ENCODE measurements around the gene ZNF140.

ZNF140 gene

DNA sequence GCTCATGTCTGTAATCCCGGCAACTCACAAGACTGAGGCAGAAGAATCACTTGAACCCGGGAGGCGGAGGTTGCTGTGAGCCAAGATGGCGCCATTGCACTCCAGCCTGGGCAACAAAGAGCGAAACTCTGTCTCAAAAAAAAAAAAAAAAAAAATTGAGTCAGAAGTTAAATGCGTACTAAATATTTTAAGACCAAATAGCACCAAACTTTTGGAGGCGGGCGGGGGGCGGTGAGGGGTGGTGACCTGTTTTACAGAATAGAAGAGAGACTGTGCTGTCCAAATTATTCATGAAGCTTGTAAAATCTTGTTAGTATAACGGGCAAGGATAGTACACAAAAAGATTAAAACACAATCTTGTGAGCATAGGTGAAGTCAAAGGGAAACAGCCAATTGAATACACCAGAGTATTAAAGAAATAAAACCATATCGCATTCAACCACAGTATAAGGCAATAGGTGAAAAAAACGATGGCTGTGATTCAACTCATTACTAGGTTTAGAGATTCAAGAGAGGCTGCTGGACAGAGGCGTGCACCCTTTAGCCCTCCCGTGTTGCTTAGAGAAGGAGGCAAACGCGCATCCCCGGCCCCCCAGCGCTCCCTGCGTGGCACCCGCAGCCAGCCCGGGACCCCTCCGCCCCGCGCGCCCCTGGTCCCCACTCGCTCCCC is 48.8 kb downstream of the ZNF140 start:
- Histone ChIP-seq H2AFZ (ENCODE audit: low read length) (peak overlapping the region; percentile 63), H3K27ac (ENCODE audit: low read length) (peak overlapping the region; percentile 86; the same call in 1 of the 2 replicates), H3K4me3 (ENCODE audit: low read length) (peak overlapping the region; percentile 65), H3K79me2 (ENCODE audit: low read length) (no peaks in the 10 kb centered on the region), H4K20me1 (ENCODE audit: insufficient read depth, low read length) (no peaks in the 10 kb centered on the region), H3K36me3 (replicated peaks; ENCODE audit: insufficient read depth, low read length) (no peaks in the 10 kb centered on the region), H3K27me3 (replicated peaks; ENCODE audit: insufficient read depth, low read length) (no peaks in the 10 kb centered on the region), H3K9me3 (replicated peaks; ENCODE audit: insufficient read depth, low read length) (no peaks in the 10 kb centered on the region), H3K4me1 (ENCODE audit: low read length) (no peaks in the 10 kb centered on the region), H3F3A (ENCODE audit: insufficient read depth, low read length) (0 out of 2 replicates have a peak, but pooled peaks cover 5% of the 10 kb centered on the region), H3K9me2 (replicated peaks; ENCODE audit: insufficient read depth, low read length) (no peaks in the 10 kb centered on the region), H3K9ac (ENCODE audit: low read length) (peak overlapping the region; percentile 51; the same call in 1 of the 2 replicates), H3K4me2 (ENCODE audit: low read depth, low read length) (peak overlapping the region; percentile 37; the same call in 1 of the 2 replicates)
- TF ChIP-seq EZH2phosphoT487 (IDR thresholded peaks at IDR 0.05; ENCODE audit: low read length), result no peak
- TF ChIP-seq EZH2 (optimal IDR thresholded peaks at IDR 0.05; ENCODE audit: low read depth, low read length), result no peak
- TF ChIP-seq, protein P1, sequence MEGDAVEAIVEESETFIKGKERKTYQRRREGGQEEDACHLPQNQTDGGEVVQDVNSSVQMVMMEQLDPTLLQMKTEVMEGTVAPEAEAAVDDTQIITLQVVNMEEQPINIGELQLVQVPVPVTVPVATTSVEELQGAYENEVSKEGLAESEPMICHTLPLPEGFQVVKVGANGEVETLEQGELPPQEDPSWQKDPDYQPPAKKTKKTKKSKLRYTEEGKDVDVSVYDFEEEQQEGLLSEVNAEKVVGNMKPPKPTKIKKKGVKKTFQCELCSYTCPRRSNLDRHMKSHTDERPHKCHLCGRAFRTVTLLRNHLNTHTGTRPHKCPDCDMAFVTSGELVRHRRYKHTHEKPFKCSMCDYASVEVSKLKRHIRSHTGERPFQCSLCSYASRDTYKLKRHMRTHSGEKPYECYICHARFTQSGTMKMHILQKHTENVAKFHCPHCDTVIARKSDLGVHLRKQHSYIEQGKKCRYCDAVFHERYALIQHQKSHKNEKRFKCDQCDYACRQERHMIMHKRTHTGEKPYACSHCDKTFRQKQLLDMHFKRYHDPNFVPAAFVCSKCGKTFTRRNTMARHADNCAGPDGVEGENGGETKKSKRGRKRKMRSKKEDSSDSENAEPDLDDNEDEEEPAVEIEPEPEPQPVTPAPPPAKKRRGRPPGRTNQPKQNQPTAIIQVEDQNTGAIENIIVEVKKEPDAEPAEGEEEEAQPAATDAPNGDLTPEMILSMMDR (IDR thresholded peaks at IDR 0.05; ENCODE audit: low read length), result no peak
- DNase-seq, result no peak

DNA sequence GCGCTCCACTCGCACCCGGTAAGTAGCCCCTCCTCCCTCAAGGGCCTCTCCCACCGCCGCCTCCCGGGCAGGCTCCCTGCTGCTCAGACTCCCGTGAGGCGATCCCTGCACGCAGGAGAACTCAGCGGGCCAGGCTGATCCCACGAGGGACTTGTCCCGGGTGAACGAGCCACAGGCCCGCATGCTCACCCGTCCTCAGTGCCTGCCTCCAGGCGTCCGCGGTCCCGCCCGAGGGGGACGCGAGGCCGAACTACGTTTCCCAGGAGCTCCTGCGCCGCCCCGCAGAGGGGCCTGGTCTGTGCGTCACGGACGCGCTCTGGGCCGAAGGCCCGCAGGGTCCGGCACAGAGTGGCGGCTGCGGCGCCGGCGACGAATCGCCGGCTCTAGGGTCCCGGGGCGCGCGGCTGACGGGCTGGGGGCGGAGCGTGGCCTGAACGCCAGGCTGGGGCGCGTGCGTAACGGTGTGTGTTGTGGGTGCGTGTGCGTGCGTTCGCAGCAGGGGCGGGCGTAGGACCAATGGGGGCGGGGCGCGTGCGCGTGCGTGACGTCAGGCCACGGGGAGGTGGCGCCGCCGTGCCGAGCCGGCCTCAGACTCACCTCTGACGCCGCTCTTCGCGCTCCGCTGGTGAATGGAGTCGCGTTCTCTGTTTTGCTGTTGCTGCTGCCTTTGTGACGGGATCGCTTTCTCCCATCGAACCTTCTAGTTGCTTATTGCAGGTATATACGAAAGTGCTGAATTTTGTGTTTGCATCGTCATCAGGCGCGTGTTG is 49.5 kb downstream of the ZNF140 start, which contains the start of the genes ZNF10 and ZNF891:
TSS of gene ZNF10 (plus strand) at position 590 of the 770 bp plus-strand sequence. CDS start 13,866 bp downstream, outside the sequence.
TSS of gene ZNF891 (minus strand) at position 237 of the 770 bp plus-strand sequence. CDS start 8,356 bp downstream, outside the sequence.
- Histone ChIP-seq H4K20me1 (ENCODE audit: insufficient read depth, low read length) (no peaks in the 10 kb centered on the region), H3K36me3 (replicated peaks; ENCODE audit: insufficient read depth, low read length) (no peaks in the 10 kb centered on the region), H3K27me3 (replicated peaks; ENCODE audit: insufficient read depth, low read length) (no peaks in the 10 kb centered on the region), H3K9me2 (replicated peaks; ENCODE audit: insufficient read depth, low read length) (no peaks in the 10 kb centered on the region), H3K9ac (ENCODE audit: low read length) (peak within 1 kb of the TSS; percentile 51; the same call in 1 of the 2 replicates), H3K9me3 (replicated peaks; ENCODE audit: insufficient read depth, low read length) (no peaks in the 10 kb centered on the region), H3K79me2 (ENCODE audit: low read length) (no peaks in the 10 kb centered on the region), H2AFZ (ENCODE audit: low read length) (peak within 1 kb of the TSS; percentile 84), H3K27ac (ENCODE audit: low read length) (peak within 1 kb of the TSS; percentile 86; the same call in 1 of the 2 replicates), H3F3A (ENCODE audit: insufficient read depth, low read length) (0 out of 2 replicates have a peak, but pooled peaks cover 5% of the 10 kb centered on the region), H3K4me2 (ENCODE audit: low read depth, low read length) (peak within 1 kb of the TSS; percentile 52), H3K4me3 (ENCODE audit: low read length) (peak within 1 kb of the TSS; percentile 65), H3K4me1 (ENCODE audit: low read length) (no peaks in the 10 kb centered on the region)
- peak; percentile 79 for DNase-seq
- TF ChIP-seq EZH2phosphoT487 (IDR thresholded peaks at IDR 0.05; ENCODE audit: low read length), result no peak

DNA sequence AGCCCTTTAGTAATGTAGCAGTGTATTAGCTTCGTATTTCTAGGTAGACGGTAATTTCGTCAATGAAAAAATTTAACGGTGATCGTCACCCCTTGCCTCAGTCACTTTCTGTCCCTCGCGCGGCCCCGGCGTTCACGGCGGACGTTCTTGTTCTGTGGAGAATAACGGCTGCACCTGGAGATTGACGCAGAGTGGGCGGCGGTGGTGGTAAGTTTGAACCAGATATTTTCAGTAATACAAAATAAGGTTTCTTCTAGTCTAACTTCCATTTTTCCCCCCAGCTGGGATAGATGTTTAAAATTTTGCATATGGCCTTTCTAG is 50.0 kb downstream of the ZNF140 start:
- DNase-seq, result no peak
- peak overlapping the region; percentile 52 for H3K4me2 ChIP-seq (ENCODE audit: low read depth, low read length)

More for the DNA sequence above, 50.0 kb downstream of the ZNF140 start:
- Histone ChIP-seq H4K20me1 (ENCODE audit: insufficient read depth, low read length) (no peaks in the 10 kb centered on the region), H3K9me2 (replicated peaks; ENCODE audit: insufficient read depth, low read length) (no peaks in the 10 kb centered on the region), H3K27me3 (replicated peaks; ENCODE audit: insufficient read depth, low read length) (no peaks in the 10 kb centered on the region), H3F3A (ENCODE audit: insufficient read depth, low read length) (0 out of 2 replicates have a peak, but pooled peaks cover 5% of the 10 kb centered on the region), H3K79me2 (ENCODE audit: low read length) (no peaks in the 10 kb centered on the region), H3K9ac (ENCODE audit: low read length) (peak overlapping the region; percentile 51; the same call in 1 of the 2 replicates), H3K27ac (ENCODE audit: low read length) (peak overlapping the region; percentile 86; the same call in 1 of the 2 replicates), H3K4me3 (ENCODE audit: low read length) (peak overlapping the region; percentile 65), H3K4me1 (ENCODE audit: low read length) (no peaks in the 10 kb centered on the region), H3K36me3 (replicated peaks; ENCODE audit: insufficient read depth, low read length) (no peaks in the 10 kb centered on the region), H3K9me3 (replicated peaks; ENCODE audit: insufficient read depth, low read length) (no peaks in the 10 kb centered on the region), H2AFZ (ENCODE audit: low read length) (peak overlapping the region; percentile 84)
- TF ChIP-seq, protein P1 (IDR thresholded peaks at IDR 0.05; ENCODE audit: low read length), result no peak
- no peak for TF ChIP-seq EZH2 (optimal IDR thresholded peaks at IDR 0.05; ENCODE audit: low read depth, low read length)
- no peak for TF ChIP-seq EZH2phosphoT487 (IDR thresholded peaks at IDR 0.05; ENCODE audit: low read length)
